HepG2 (cell line): ENCODE results near the gene VDAC2. TPM values are rescaled to one million over a fixed set of nuclear protein-coding genes. Genes with fewer than 3 reads are reported as not detected.

ENCODE experiments used
- CHD2 ChIP-seq: IDR thresholded peaks from 2 replicates; pipeline ENCODE4 v1.6.1; 2011; ENCODE audit warnings: low read depth, low read length, improper control_type of control experiment
- HBP1 ChIP-seq: IDR thresholded peaks from 2 replicates; pipeline ENCODE4 v1.6.1; 2016; ENCODE audit warnings: low read depth, control low read depth
- HOMEZ ChIP-seq: IDR thresholded peaks from 2 replicates; pipeline ENCODE4 v1.6.1; 2016; ENCODE audit warnings: low read depth
- HOXA5 ChIP-seq: sonication (generic); formaldehyde crosslinking; IDR thresholded peaks from 2 replicates; pipeline ENCODE4 v1.4.0; 2020; ENCODE audit warnings: missing genetic modification reagents
- PHF21A ChIP-seq: sonication (generic); formaldehyde crosslinking; IDR thresholded peaks from 2 replicates; pipeline ENCODE4 v1.5.0; 2020; ENCODE audit warnings: mild to moderate bottlenecking, missing genetic modification reagents
- PHF8 ChIP-seq: sonication (generic); formaldehyde crosslinking; IDR thresholded peaks from 2 replicates; pipeline ENCODE4 v1.5.0; 2020; ENCODE audit warnings: missing genetic modification reagents
- SMC3 ChIP-seq: IDR thresholded peaks from 2 replicates; pipeline ENCODE4 v1.6.1; 2011; ENCODE audit warnings: low read length, improper control_type of control experiment
- TFE3 ChIP-seq: IDR thresholded peaks from 2 replicates; pipeline ENCODE4 v1.6.1; 2016
- ZMYM4 ChIP-seq: sonication (generic); formaldehyde crosslinking; IDR thresholded peaks from 2 replicates; pipeline ENCODE4 v1.8.1; 2023; ENCODE audit warnings: mild to moderate bottlenecking, missing genetic modification reagents
- ZNF577 ChIP-seq: sonication (generic); formaldehyde crosslinking; IDR thresholded peaks from 2 replicates; pipeline ENCODE4 v1.4.0; 2020; ENCODE audit warnings: mild to moderate bottlenecking, low read depth, missing genetic modification reagents, borderline replicate concordance
- ZSCAN20 ChIP-seq: sonication (generic); formaldehyde crosslinking; IDR thresholded peaks from 2 replicates; pipeline ENCODE4 v1.4.0; 2020; ENCODE audit warnings: missing genetic modification reagents, mild to moderate bottlenecking, borderline replicate concordance
- polyA plus RNA-seq, 8 experiments: library from polyadenylated mRNA; depleted of rRNA in 3 of 8; stranded (reverse) in 7 of 8; unstranded in 1 of 8; fragments of >200 nt; fragmentation: Illumina TruSeq in 4 of 8; extraction: Trizol in 4 of 8; gene quantifications; 2 replicates each; pipeline versions ENCODE4 v1.2.1 to v1.2.3, GENCODE V29; 2011 to 2016; ENCODE audit warnings: low read depth in 4 of 8, missing spikeins in 1 of 8, mixed read lengths in 1 of 8; ENCODE audit not compliant: insufficient read depth in 1 of 8
- total RNA-seq, 5 experiments: library from RNA; depleted of rRNA; stranded (reverse); fragments of >200 nt; fragmentation: Illumina TruSeq; extraction: Trizol; gene quantifications; 2 replicates each; pipeline ENCODE4 v1.2.3, GENCODE V29; 2016; ENCODE audit warnings: low read depth in 1 of 5
- TF ChIP-seq, protein P1 (sequence below): sonication (generic); formaldehyde crosslinking; IDR thresholded peaks from 2 replicates; pipeline ENCODE4 v1.5.0; 2020; ENCODE audit warnings: mild to moderate bottlenecking, missing genetic modification reagents, borderline replicate concordance
- TF ChIP-seq, protein P2 (sequence below): sonication (generic); formaldehyde crosslinking; IDR thresholded peaks from 2 replicates; pipeline ENCODE4 v1.4.0; 2020; ENCODE audit warnings: missing genetic modification reagents

VDAC2 gene
- total and polyA plus RNA-seq, 2 of the 13 experiments (the other 11 are each of a cell fraction or from before 2014, with no cell fraction given), result 67.9 to 222 TPM

DNA sequence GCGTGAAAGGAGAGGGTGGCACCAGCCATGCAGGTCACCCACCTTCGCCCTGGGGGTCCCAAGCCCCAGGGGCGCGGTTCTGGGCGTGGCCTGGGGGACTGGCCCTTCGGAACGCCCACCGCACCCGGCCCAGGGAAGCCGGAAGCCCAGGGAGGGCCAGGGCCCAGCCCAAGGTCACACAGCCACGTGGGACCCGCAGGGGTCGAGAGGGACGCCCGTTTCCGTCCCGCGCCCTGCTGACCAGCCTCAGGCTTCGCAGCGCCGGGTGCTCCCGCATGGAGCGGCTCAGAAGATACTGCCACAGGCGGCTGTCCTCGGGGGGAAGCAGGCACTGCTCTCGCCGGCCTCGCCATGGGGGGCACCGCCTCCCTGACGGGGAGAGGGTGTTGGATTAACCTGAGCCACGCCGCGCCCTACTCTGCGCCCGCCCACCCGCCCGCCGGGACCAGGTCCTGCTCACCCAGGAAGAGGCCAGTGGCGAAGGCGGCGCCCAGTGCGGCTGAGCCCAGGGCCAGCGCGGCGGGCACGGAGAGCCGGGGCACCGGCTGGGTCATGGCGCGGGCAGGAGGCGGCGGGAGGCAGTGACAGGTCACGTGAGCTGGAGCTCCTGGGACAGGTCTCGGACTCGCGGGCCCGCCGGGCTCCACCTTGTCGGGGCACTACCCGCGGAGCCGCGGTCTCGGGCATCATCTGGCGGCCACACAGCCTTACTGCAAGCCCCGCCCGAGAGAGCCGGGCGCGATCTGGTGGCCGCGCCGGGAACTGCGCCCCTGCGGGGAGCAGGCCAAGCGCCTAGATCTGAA is 25.0 kb downstream of the VDAC2 start, which contains the start of gene COMTD1 (continued):
- TF ChIP-seq ZSCAN20 (CRISPR knock-in tag) (peak; percentile 50; the same call in 1 of the 2 replicates), TFE3 (0 out of 2 replicates have a peak, but pooled peaks have one; percentile 31), ZNF577 (CRISPR knock-in tag) (no peak), SMC3 (peak; percentile 74; the same call in 1 of the 2 replicates), PHF8 (CRISPR knock-in tag) (peak; percentile 73), PHF21A (peak; percentile 75), CHD2 (no peak), ZMYM4 (CRISPR knock-in tag) (peak; percentile 80), HOMEZ (CRISPR knock-in tag) (no peak), HOXA5 (0 out of 2 replicates have a peak, but pooled peaks have one; percentile 75), HBP1 (peak; percentile 56; the same call in 1 of the 2 replicates)
- TF ChIP-seq, protein P1, sequence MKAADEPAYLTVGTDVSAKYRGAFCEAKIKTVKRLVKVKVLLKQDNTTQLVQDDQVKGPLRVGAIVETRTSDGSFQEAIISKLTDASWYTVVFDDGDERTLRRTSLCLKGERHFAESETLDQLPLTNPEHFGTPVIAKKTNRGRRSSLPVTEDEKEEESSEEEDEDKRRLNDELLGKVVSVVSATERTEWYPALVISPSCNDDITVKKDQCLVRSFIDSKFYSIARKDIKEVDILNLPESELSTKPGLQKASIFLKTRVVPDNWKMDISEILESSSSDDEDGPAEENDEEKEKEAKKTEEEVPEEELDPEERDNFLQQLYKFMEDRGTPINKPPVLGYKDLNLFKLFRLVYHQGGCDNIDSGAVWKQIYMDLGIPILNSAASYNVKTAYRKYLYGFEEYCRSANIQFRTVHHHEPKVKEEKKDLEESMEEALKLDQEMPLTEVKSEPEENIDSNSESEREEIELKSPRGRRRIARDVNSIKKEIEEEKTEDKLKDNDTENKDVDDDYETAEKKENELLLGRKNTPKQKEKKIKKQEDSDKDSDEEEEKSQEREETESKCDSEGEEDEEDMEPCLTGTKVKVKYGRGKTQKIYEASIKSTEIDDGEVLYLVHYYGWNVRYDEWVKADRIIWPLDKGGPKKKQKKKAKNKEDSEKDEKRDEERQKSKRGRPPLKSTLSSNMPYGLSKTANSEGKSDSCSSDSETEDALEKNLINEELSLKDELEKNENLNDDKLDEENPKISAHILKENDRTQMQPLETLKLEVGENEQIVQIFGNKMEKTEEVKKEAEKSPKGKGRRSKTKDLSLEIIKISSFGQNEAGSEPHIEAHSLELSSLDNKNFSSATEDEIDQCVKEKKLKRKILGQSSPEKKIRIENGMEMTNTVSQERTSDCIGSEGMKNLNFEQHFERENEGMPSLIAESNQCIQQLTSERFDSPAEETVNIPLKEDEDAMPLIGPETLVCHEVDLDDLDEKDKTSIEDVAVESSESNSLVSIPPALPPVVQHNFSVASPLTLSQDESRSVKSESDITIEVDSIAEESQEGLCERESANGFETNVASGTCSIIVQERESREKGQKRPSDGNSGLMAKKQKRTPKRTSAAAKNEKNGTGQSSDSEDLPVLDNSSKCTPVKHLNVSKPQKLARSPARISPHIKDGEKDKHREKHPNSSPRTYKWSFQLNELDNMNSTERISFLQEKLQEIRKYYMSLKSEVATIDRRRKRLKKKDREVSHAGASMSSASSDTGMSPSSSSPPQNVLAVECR, result peak; percentile 87; the same call in 1 of the 2 replicates
- TF ChIP-seq, protein P2, sequence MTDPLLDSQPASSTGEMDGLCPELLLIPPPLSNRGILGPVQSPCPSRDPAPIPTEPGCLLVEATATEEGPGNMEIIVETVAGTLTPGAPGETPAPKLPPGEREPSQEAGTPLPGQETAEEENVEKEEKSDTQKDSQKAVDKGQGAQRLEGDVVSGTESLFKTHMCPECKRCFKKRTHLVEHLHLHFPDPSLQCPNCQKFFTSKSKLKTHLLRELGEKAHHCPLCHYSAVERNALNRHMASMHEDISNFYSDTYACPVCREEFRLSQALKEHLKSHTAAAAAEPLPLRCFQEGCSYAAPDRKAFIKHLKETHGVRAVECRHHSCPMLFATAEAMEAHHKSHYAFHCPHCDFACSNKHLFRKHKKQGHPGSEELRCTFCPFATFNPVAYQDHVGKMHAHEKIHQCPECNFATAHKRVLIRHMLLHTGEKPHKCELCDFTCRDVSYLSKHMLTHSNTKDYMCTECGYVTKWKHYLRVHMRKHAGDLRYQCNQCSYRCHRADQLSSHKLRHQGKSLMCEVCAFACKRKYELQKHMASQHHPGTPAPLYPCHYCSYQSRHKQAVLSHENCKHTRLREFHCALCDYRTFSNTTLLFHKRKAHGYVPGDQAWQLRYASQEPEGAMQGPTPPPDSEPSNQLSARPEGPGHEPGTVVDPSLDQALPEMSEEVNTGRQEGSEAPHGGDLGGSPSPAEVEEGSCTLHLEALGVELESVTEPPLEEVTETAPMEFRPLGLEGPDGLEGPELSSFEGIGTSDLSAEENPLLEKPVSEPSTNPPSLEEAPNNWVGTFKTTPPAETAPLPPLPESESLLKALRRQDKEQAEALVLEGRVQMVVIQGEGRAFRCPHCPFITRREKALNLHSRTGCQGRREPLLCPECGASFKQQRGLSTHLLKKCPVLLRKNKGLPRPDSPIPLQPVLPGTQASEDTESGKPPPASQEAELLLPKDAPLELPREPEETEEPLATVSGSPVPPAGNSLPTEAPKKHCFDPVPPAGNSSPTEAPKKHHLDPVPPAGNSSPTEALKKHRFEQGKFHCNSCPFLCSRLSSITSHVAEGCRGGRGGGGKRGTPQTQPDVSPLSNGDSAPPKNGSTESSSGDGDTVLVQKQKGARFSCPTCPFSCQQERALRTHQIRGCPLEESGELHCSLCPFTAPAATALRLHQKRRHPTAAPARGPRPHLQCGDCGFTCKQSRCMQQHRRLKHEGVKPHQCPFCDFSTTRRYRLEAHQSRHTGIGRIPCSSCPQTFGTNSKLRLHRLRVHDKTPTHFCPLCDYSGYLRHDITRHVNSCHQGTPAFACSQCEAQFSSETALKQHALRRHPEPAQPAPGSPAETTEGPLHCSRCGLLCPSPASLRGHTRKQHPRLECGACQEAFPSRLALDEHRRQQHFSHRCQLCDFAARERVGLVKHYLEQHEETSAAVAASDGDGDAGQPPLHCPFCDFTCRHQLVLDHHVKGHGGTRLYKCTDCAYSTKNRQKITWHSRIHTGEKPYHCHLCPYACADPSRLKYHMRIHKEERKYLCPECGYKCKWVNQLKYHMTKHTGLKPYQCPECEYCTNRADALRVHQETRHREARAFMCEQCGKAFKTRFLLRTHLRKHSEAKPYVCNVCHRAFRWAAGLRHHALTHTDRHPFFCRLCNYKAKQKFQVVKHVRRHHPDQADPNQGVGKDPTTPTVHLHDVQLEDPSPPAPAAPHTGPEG (CRISPR knock-in tag), result peak; percentile 76; the same call in 1 of the 2 replicates
